ENCODE measurements around the gene DTHD1. TPM values are rescaled to one million over a fixed set of nuclear protein-coding genes. Genes with fewer than 3 reads are reported as not detected.

Gene DTHD1
- total and polyA plus RNA-seq, 2 donors (not counting 1 experiment from before 2014, with no cell fraction given) = not detected

GRCh38 chr4:36325499-36325898, 44.1 kb downstream of the DTHD1 start:
- no peak overlapping the region for H3K4me2 ChIP-seq (ENCODE audit: extremely low read depth, insufficient read depth, low read length)
- no peak overlapping the region for H3K27ac ChIP-seq (ENCODE audit: insufficient read depth, low read length)
- H3K9ac ChIP-seq (ENCODE audit: insufficient read depth, low read length) = no peak overlapping the region
- no peak for DNase-seq (ENCODE audit: low read depth in 2 of 2)
- no peaks in the 10 kb centered on the region for H3K36me3 ChIP-seq (ENCODE audit: control insufficient read depth, insufficient read depth, low read length)
- no peaks in the 10 kb centered on the region for H3K27me3 ChIP-seq (ENCODE audit: control insufficient read depth, insufficient read depth, low read length)
- H3K4me3 ChIP-seq (replicated peaks in 1 of 4; ENCODE audit: control extremely low read depth in 1 of 4, insufficient read depth in 1 of 4, low read depth in 3 of 4, low read length in 4 of 4) = no peak overlapping the region
- H2AFZ ChIP-seq (ENCODE audit: low read length) = no peak overlapping the region
- no peaks in the 10 kb centered on the region for H3K4me1 ChIP-seq (ENCODE audit: control insufficient read depth, extremely low read depth, insufficient read depth, low read length)
- no peaks in the 10 kb centered on the region for H3K9me3 ChIP-seq (ENCODE audit: control insufficient read depth, insufficient read depth, low read depth, low read length)
- TF ChIP-seq CTCF (conservative IDR thresholded peaks at IDR 0.05 in 1 of 2, IDR thresholded peaks at IDR 0.05 in 1 of 2; ENCODE audit: low read depth in 1 of 2, low read length in 2 of 2) (no peak), EZH2 (IDR thresholded peaks at IDR 0.05; ENCODE audit: low read length, missing control alignments) (no peak)
- no peaks in the 10 kb centered on the region for H3K79me2 ChIP-seq (ENCODE audit: control insufficient read depth, insufficient read depth, low read length)
- H4K20me1 ChIP-seq (ENCODE audit: control insufficient read depth, extremely low read depth, insufficient read depth, low read length) = no peaks in the 10 kb centered on the region

- no peak overlapping the region for H3K4me3 ChIP-seq (replicated peaks in 1 of 4; ENCODE audit: control extremely low read depth in 1 of 4, insufficient read depth in 1 of 4, low read depth in 3 of 4, low read length in 4 of 4)
- H3K9me3 ChIP-seq (ENCODE audit: control insufficient read depth, insufficient read depth, low read depth, low read length) = no peaks in the 10 kb centered on the region
- H3K9ac ChIP-seq (ENCODE audit: insufficient read depth, low read length) = no peak overlapping the region
- H4K20me1 ChIP-seq (ENCODE audit: control insufficient read depth, extremely low read depth, insufficient read depth, low read length) = no peaks in the 10 kb centered on the region
- H3K4me2 ChIP-seq (ENCODE audit: extremely low read depth, insufficient read depth, low read length) = no peak overlapping the region
- no peaks in the 10 kb centered on the region for H3K4me1 ChIP-seq (ENCODE audit: control insufficient read depth, extremely low read depth, insufficient read depth, low read length)
- no peak overlapping the region for H3K27ac ChIP-seq (ENCODE audit: insufficient read depth, low read length)
- no peaks in the 10 kb centered on the region for H3K27me3 ChIP-seq (ENCODE audit: control insufficient read depth, insufficient read depth, low read length)
- no peaks in the 10 kb centered on the region for H3K36me3 ChIP-seq (ENCODE audit: control insufficient read depth, insufficient read depth, low read length)
- no peaks in the 10 kb centered on the region for H3K79me2 ChIP-seq (ENCODE audit: control insufficient read depth, insufficient read depth, low read length)
- no peak for DNase-seq (ENCODE audit: low read depth in 2 of 2)
- H2AFZ ChIP-seq (ENCODE audit: low read length) = no peak overlapping the region
- TF ChIP-seq CTCF (conservative IDR thresholded peaks at IDR 0.05 in 1 of 2, IDR thresholded peaks at IDR 0.05 in 1 of 2; ENCODE audit: low read depth in 1 of 2, low read length in 2 of 2) (no peak), EZH2 (IDR thresholded peaks at IDR 0.05; ENCODE audit: low read length, missing control alignments) (no peak)
Measured at GRCh38 chr4:36325926-36326325, 44.5 kb downstream of the DTHD1 start.

GRCh38 chr4:36326476-36327029, 45.1 kb downstream of the DTHD1 start:
- H3K9ac ChIP-seq (ENCODE audit: insufficient read depth, low read length) = no peak overlapping the region
- H3K27ac ChIP-seq (ENCODE audit: insufficient read depth, low read length) = no peak overlapping the region
- H3K79me2 ChIP-seq (ENCODE audit: control insufficient read depth, insufficient read depth, low read length) = no peaks in the 10 kb centered on the region
- no peaks in the 10 kb centered on the region for H3K27me3 ChIP-seq (ENCODE audit: control insufficient read depth, insufficient read depth, low read length)
- TF ChIP-seq EZH2 (IDR thresholded peaks at IDR 0.05; ENCODE audit: low read length, missing control alignments) = no peak
- no peak for TF ChIP-seq CTCF (conservative IDR thresholded peaks at IDR 0.05 in 1 of 2, IDR thresholded peaks at IDR 0.05 in 1 of 2; ENCODE audit: low read depth in 1 of 2, low read length in 2 of 2)
- no peaks in the 10 kb centered on the region for H3K36me3 ChIP-seq (ENCODE audit: control insufficient read depth, insufficient read depth, low read length)
- no peak overlapping the region for H2AFZ ChIP-seq (ENCODE audit: low read length)
- no peak overlapping the region for H3K4me2 ChIP-seq (ENCODE audit: extremely low read depth, insufficient read depth, low read length)
- H3K4me1 ChIP-seq (ENCODE audit: control insufficient read depth, extremely low read depth, insufficient read depth, low read length) = no peaks in the 10 kb centered on the region
- H3K9me3 ChIP-seq (ENCODE audit: control insufficient read depth, insufficient read depth, low read depth, low read length) = no peaks in the 10 kb centered on the region
- H3K4me3 ChIP-seq (replicated peaks in 1 of 4; ENCODE audit: control extremely low read depth in 1 of 4, insufficient read depth in 1 of 4, low read depth in 3 of 4, low read length in 4 of 4) = no peak overlapping the region
- H4K20me1 ChIP-seq (ENCODE audit: control insufficient read depth, extremely low read depth, insufficient read depth, low read length) = no peaks in the 10 kb centered on the region
- no peak for DNase-seq (ENCODE audit: low read depth in 2 of 2)

All from fibroblast of lung (primary cell).